ENCODE results near the gene OR9I1.

The OR9I1 gene, protein sequence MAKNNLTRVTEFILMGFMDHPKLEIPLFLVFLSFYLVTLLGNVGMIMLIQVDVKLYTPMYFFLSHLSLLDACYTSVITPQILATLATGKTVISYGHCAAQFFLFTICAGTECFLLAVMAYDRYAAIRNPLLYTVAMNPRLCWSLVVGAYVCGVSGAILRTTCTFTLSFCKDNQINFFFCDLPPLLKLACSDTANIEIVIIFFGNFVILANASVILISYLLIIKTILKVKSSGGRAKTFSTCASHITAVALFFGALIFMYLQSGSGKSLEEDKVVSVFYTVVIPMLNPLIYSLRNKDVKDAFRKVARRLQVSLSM

DNA sequence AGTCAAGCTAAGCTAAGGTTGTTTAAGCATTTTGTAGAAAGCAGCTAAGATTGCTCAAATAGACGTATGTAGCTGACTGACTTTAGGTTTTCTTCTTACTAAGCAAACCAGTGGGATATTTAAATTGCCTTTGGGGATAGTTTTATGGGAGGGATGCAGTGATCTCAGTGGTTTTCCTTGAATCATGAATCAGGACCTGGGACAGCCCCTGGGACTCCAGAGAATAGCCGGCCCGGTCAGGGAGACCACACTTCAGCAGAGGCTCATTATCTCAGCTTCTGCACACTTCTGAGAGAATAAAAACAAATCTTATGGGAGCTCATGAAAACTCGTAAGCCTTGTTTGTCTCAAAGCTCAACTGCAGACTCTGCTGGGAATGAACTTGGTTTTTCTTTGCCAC is at the start of gene OR9I1:
Gene OR9I1 (minus strand): TSS at position 62 of the 400 bp plus-strand sequence. CDS start 6,086 bp downstream, outside the sequence.
- DNase-seq (no peak), ATAC-seq (no peak)
- no peak within 1 kb of the TSS for H3K27ac Mint-ChIP-seq
- no peaks in the 10 kb centered on the region for H3K36me3 Mint-ChIP-seq (ENCODE audit: low read depth)
- no peaks in the 10 kb centered on the region for H3K4me1 Mint-ChIP-seq
- H3K9me3 Mint-ChIP-seq, result no peaks in the 10 kb centered on the region
- peaks cover 2% of the 10 kb centered on the region for H3K27me3 Mint-ChIP-seq
- no peak within 1 kb of the TSS for H3K4me3 Mint-ChIP-seq

DNA sequence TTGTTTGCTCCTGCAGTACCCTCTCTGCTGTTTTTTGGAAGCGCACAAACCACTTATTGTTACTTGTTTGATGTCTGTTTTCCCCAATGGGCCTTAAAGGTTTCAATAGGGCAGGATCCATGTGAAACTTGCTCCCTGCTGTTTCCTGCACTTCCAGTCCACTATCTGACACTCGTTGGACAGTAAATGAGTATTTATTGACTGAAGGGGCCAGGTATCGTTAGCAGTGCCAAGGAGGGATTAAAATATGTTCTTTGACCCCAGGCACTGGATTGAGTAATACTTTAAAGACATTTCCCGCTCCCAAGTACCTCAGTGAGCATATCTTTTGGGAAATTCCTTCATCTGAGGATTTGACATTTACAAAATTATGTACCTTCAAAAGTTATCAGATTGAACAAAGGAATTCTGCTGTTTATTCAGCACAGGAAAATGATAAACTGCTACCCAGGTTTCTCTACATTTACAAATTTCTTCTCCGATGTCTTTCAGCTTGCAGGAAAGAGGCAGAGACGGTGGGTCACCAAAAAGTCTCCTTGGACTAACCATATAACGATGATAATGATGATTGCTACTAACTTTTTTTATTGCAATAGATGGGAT is 40.3 kb upstream of the OR9I1 start:
- H3K4me3 Mint-ChIP-seq, result no peak overlapping the region
- DNase-seq (no peak), ATAC-seq (no peak)
- no peaks in the 10 kb centered on the region for H3K36me3 Mint-ChIP-seq (ENCODE audit: low read depth)
- H3K9me3 Mint-ChIP-seq, result peaks cover 2% of the 10 kb centered on the region
- H3K4me1 Mint-ChIP-seq, result no peaks in the 10 kb centered on the region
- no peak overlapping the region for H3K27ac Mint-ChIP-seq
- H3K27me3 Mint-ChIP-seq, result no peaks in the 10 kb centered on the region

DNA sequence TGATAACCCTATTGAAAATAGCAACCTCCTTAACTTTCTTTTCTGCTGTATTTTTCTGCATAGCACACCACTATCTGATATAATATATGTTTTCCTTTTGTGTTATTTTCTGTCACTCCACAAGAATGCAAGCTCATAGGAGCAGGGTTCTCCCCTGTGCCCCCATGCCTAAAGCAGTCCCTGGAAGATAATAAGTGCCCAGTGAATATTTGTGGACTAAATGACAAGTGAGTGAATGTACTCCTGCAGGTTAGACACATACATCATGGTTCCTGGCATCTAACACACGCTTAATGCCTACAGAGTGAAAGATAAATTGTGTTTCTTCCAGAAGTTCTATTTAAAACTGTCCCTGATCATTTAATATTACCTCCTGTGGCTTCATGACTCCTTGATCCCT is 39.7 kb upstream of the OR9I1 start:
- no peak for ATAC-seq

DNA sequence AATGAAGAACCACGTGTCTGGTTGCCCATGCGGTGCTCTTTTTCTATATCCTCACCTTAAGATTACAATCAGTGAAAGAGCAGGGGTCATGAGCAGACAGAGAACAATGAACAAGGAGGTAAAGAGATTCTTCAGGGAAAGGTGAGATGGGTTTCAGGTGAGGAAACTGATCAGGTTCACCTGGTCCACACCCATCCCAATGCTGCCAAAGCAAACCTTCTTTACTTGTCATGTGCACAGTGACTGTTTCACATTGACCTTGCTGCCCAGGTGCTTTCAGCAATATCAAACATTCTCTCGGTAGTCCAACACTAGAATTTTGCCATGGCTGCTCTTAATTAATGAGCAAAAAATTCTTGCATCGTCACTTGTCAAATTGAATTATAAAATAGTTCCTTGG is 39.1 kb upstream of the OR9I1 start:
- Mint-ChIP-seq H3K9me3 (peaks cover 7% of the 10 kb centered on the region), H3K27me3 (peaks cover 2% of the 10 kb centered on the region), H3K36me3 (ENCODE audit: low read depth) (no peaks in the 10 kb centered on the region), H3K4me1 (no peaks in the 10 kb centered on the region), H3K4me3 (no peak overlapping the region), H3K27ac (no peak overlapping the region)
- DNase-seq (no peak), ATAC-seq (no peak)

More for the DNA sequence above, 39.7 kb upstream of the OR9I1 start:
- Mint-ChIP-seq H3K27me3 (no peaks in the 10 kb centered on the region), H3K4me1 (no peaks in the 10 kb centered on the region), H3K36me3 (ENCODE audit: low read depth) (no peaks in the 10 kb centered on the region), H3K27ac (no peak overlapping the region), H3K9me3 (peaks cover 7% of the 10 kb centered on the region), H3K4me3 (no peak overlapping the region)
- DNase-seq, result no peak

DNA sequence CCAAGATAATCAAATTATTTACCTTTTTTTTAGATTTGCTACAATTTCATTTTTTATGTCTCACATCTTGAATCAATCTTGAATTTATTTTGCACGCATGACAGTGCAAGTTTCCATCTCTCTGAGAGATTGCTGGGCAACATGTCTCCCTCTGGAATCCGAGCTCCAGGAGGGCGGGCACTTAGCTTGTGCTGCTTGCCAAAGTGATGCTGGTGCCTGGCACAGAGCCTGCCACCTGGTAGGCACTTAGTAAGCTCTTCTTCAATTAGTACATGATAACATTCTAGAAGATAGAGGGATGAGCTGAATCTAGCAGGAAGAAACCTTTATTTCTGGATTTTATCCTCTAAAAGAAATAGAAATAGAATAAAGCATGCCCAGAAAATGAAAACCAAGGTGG is 27.5 kb upstream of the OR9I1 start:
- Mint-ChIP-seq H3K4me3 (no peak overlapping the region), H3K27me3 (peaks cover 9% of the 10 kb centered on the region), H3K27ac (no peak overlapping the region)

DNA sequence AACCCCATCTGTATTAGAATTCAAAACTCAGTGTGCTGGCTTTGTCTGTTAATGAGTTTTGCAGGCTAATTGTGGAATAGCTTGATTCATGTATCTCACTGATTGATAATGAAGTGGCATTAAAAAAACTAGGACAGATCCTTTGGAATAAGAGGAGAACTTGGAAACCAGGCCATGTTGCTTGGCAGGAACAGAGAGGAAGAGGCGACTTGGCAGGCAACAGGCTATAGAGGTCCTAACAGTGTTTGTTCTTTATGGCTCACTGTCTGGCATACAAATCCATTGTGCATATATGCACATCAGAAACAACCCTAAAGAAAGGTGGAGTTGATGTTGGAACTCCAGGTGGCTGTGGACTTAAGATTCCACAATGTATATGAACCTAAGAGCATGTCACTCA is 17.4 kb upstream of the OR9I1 start:
- H3K27ac Mint-ChIP-seq, result no peak overlapping the region
- H3K27me3 Mint-ChIP-seq, result peaks cover 10% of the 10 kb centered on the region
- H3K36me3 Mint-ChIP-seq (ENCODE audit: low read depth), result no peaks in the 10 kb centered on the region
- ATAC-seq, result no peak
- no peak for DNase-seq
- no peak overlapping the region for H3K4me3 Mint-ChIP-seq
- H3K9me3 Mint-ChIP-seq, result no peaks in the 10 kb centered on the region
- H3K4me1 Mint-ChIP-seq, result no peaks in the 10 kb centered on the region

More for the DNA sequence above, 27.5 kb upstream of the OR9I1 start:
- no peaks in the 10 kb centered on the region for H3K4me1 Mint-ChIP-seq
- H3K36me3 Mint-ChIP-seq (ENCODE audit: low read depth), result no peaks in the 10 kb centered on the region
- no peaks in the 10 kb centered on the region for H3K9me3 Mint-ChIP-seq
- DNase-seq (no peak), ATAC-seq (no peak)

DNA sequence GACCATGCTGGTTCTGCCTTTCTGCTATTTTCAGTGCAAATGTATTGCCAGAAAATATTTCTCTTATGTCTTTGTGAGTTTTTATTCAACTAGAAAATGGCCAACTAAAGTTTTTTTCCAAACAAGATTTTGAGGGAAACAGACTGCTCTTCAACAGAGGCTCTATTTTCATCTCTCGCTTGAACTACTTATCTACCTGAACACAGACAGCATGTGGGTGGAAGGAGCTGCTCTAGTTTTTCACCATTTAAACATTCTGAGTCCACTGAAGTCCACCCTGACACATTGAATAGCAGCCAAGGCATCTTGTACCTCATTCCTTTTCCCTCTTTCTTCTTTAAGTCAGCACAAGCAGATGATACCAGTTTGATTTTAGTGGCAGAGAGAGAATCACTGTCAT is 9.8 kb upstream of the OR9I1 start:
- Mint-ChIP-seq H3K4me1 (no peaks in the 10 kb centered on the region), H3K27me3 (peaks cover 3% of the 10 kb centered on the region), H3K4me3 (no peak overlapping the region), H3K36me3 (ENCODE audit: low read depth) (no peaks in the 10 kb centered on the region), H3K9me3 (no peaks in the 10 kb centered on the region), H3K27ac (no peak overlapping the region)
- no peak for DNase-seq
- no peak for ATAC-seq

DNA sequence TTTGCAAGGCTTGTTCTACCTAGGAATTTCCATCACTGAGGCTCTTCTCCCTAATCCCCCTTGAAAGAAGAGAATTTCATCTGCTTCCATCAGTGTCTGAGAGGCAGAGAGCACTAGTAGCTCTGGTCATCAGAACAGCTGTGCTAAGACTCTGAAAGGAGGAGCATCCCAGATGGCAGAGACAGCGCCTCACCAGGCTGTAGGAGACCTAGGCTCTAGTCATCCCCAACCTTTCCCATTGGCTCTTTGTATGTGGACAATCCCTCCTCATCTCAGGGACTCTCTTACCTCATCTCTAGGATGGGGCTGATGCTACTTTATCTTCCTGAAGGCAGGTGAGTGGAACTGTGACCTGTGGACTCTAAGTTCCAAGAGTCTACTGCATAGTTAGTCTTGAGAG is 8.8 kb upstream of the OR9I1 start:
- ATAC-seq (no peak), DNase-seq (no peak)
- Mint-ChIP-seq H3K27me3 (peaks cover 2% of the 10 kb centered on the region), H3K4me3 (no peak overlapping the region), H3K36me3 (ENCODE audit: low read depth) (no peaks in the 10 kb centered on the region), H3K27ac (no peak overlapping the region), H3K4me1 (no peaks in the 10 kb centered on the region), H3K9me3 (no peaks in the 10 kb centered on the region)

DNA sequence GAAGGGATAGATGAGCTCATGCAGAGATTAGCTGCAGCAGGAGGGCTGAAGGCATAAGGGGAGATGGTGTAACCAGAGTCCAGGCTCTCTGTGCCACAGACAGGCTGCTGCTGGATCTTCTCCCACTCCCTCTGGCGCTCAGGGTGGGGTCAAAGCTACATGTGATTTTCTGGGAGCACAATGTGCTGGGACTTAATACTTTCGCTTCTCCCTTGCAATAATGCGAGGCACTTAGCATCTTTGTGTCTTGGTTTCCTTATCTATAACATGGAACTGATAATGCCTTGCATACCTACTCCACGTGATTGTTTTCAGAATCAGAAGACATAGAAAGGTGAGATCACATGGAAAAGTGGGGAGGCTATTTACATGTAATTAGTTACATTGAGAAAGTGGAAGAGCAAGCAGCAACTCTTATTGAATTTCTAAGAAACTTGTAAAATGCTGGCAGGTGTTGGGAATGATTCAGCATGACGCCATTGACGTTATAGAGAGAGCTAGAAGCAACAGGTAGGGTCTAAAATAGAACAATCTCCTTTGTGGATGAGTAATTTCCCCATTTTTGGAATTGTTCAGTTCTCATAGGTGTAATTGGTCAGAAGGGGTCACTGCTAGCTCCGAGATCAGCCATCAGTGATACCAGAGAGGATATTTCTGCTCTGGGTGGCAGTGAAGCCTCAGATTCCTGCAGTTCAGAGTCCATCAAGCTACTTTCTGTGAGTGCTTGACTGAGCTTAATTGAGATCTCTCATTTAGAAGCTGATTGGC is 8.2 kb upstream of the OR9I1 start:
- no peak overlapping the region for H3K4me3 Mint-ChIP-seq
- no peaks in the 10 kb centered on the region for H3K27me3 Mint-ChIP-seq
- no peaks in the 10 kb centered on the region for H3K36me3 Mint-ChIP-seq (ENCODE audit: low read depth)
- no peaks in the 10 kb centered on the region for H3K4me1 Mint-ChIP-seq
- no peak overlapping the region for H3K27ac Mint-ChIP-seq
- DNase-seq (no peak), ATAC-seq (no peak)
- H3K9me3 Mint-ChIP-seq, result no peaks in the 10 kb centered on the region

DNA sequence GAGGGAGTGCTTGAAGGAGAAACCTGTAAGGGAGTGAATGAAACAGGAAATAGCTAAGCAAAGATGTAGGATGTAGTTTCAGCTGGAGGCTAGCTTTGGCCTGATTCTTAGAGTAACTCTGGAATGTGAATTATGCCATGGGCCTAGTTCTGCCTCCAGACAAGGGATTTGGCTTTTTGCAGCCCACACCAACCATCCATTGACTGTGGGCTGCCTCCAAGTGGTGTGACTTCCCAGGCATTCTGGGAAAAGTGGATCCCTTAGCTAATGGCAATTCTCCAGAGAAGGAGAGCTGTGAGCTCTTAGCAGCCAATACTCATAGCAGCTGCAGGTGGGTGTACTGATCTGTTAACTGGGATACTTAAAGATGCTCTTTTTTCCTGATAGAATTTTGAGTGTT is 2.0 kb upstream of the OR9I1 start:
- H3K9me3 Mint-ChIP-seq, result no peaks in the 10 kb centered on the region
- H3K27me3 Mint-ChIP-seq, result peaks cover 2% of the 10 kb centered on the region
- H3K4me3 Mint-ChIP-seq, result no peak overlapping the region
- no peak for DNase-seq
- no peak overlapping the region for H3K27ac Mint-ChIP-seq
- no peaks in the 10 kb centered on the region for H3K36me3 Mint-ChIP-seq (ENCODE audit: low read depth)
- no peak for ATAC-seq
- no peaks in the 10 kb centered on the region for H3K4me1 Mint-ChIP-seq

DNA sequence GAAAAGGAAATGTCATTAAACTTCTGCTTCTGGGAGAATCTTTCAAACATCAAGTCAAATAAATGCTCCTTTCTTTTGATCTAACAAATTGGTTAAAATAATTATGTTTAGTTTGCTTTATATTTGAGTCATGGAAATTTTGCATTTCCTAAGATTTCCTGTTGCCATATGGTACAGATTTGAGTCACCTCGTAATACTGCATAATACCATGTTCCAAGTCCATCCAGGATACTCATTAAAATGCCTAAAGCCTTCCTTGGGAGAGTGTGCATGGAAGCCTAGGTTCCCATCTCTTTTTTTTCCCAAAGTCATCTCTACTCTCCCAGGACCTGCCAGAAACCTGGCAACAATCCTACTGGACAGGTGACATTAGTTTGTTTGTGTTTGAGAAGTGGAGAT is 4.2 kb downstream of the OR9I1 start:
- Mint-ChIP-seq H3K27me3 (peaks cover 2% of the 10 kb centered on the region), H3K27ac (no peak overlapping the region), H3K4me3 (no peak overlapping the region), H3K9me3 (no peaks in the 10 kb centered on the region), H3K4me1 (no peaks in the 10 kb centered on the region), H3K36me3 (ENCODE audit: low read depth) (no peaks in the 10 kb centered on the region)
- ATAC-seq, result no peak
- no peak for DNase-seq

DNA sequence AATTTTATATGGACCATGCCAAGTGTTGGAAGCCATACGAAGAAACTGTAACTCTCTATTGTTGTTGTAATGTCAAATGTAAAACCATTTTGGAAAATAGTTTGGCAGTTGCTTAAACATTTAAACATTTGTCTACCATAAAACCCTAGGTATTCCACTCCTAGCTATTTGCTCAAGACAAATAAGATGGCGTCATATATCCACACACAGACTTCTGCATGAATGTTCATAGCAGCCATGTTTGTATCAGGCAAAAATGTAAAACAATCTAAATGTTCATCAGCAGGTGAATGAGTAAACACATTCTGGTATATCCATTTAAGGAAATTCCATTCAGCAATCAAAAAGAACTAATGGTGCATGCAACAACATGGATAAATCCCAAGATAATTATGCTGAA is 27.9 kb downstream of the OR9I1 start:
- Mint-ChIP-seq H3K4me3 (no peak overlapping the region), H3K4me1 (no peaks in the 10 kb centered on the region), H3K27ac (no peak overlapping the region), H3K36me3 (ENCODE audit: low read depth) (peaks cover 2% of the 10 kb centered on the region), H3K9me3 (peaks cover 13% of the 10 kb centered on the region), H3K27me3 (peaks cover 6% of the 10 kb centered on the region)
- ATAC-seq (no peak), DNase-seq (no peak)

DNA sequence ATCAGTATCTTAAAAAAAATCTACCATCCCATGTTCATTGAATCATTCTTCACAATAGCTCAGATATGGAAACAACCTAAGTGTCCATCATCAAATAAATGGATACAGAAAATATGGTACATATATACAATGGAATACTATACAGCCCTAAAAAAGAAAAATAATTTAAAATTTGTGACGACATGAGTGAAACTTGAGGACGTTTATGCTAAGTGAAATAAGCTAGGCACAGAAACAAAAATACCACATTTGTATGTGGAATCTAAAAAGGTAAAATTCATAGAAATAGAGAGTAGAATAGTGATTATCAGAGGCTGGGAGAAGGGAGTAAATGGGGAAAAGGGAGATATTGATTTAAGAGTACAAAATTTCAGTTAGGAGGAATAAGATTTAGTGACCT is 38.8 kb downstream of the OR9I1 start:
- Mint-ChIP-seq H3K4me3 (no peak overlapping the region), H3K9me3 (no peaks in the 10 kb centered on the region), H3K36me3 (ENCODE audit: low read depth) (no peaks in the 10 kb centered on the region), H3K4me1 (no peaks in the 10 kb centered on the region), H3K27me3 (peaks cover 2% of the 10 kb centered on the region), H3K27ac (no peak overlapping the region)
- DNase-seq (no peak), ATAC-seq (no peak)

DNA sequence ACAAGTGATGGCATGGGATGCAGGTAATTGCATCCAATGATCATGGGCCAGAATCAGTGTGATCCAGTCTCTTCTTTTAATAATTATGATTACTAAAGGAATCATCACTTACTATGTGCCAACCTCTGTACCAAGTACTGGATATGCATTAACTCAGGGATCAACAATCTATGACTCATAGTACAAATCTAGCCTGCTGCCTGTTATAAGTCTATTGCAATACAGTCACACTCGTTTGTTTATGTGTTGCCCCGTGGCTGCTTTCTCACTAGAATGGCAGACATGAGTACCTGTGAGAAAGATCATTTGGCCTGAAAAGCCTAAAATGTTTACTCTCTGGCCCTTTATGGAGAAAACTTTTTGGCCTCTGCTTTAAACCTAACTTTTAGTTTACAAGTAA is 49.5 kb downstream of the OR9I1 start:
- H3K4me1 Mint-ChIP-seq, result no peaks in the 10 kb centered on the region
- peaks cover 2% of the 10 kb centered on the region for H3K27me3 Mint-ChIP-seq
- H3K36me3 Mint-ChIP-seq (ENCODE audit: low read depth), result no peaks in the 10 kb centered on the region
- ATAC-seq (no peak), DNase-seq (no peak)
- no peak overlapping the region for H3K27ac Mint-ChIP-seq
- no peak overlapping the region for H3K4me3 Mint-ChIP-seq
- peaks cover 3% of the 10 kb centered on the region for H3K9me3 Mint-ChIP-seq

DNA sequence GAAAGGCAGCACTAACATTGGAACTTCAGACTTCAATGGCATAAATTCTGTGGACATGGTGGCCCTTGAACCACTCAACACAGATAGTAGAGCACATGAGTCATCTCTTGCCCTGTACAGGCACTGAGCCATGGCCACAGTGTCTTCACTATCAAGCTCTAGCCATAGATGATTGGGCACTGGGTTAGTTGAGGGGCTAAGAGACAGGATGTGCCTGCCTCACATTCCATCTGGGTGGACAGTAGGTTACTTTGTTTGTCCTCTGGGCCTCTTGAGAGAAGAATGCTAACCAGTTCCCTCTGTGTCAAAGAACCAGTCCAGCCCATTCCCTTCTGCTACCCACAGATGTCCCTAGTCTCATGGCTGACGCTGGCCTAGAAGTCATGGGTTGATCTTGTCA is 54.7 kb downstream of the OR9I1 start:
- ATAC-seq (no peak), DNase-seq (no peak)
- no peaks in the 10 kb centered on the region for H3K36me3 Mint-ChIP-seq (ENCODE audit: low read depth)
- no peaks in the 10 kb centered on the region for H3K9me3 Mint-ChIP-seq
- no peaks in the 10 kb centered on the region for H3K4me1 Mint-ChIP-seq
- no peak overlapping the region for H3K27ac Mint-ChIP-seq
- no peak overlapping the region for H3K4me3 Mint-ChIP-seq
- H3K27me3 Mint-ChIP-seq, result no peaks in the 10 kb centered on the region

Measured in activated naive CD8-positive, alpha-beta T cell treated with anti-CD3 and anti-CD28 coated beads, Interleukin-2, amount 50 U/mL, for 24 hours (primary cell).